ENCODE results near the gene TOMM40.

The TOMM40 gene

DNA sequence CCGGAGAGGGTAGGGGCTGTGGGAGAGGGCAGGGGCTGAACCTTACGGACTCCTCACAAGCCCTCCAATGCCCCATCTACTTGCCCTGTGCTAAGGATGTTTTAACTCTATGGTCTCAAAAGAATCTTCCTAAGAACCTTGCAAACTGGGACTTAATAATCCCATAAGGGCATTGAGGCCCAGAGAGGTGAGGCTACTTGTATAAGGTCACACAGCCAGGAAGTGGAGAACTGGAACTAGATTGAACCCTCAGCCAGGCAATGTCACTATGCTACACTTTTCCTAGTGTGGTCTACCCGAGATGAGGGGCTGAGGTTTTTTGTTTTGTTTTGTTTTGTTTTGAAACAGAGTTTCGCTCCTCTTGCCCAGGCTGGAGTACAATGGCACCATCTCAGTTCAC lies 40.5 kb downstream of the TOMM40 start:
- DNase-seq: no peak

GRCh38 chr19:44939668-44940067 lies 48.6 kb downstream of the TOMM40 start:
- DNase-seq: no peak

- no peak for DNase-seq
Measured at GRCh38 chr19:44942067-44942571, 51.1 kb downstream of the TOMM40 start, which contains the start of gene APOC4. Gene APOC4 (plus strand): TSS chr19:44942237. CDS start chr19:44942278, 41 bp downstream.

DNA sequence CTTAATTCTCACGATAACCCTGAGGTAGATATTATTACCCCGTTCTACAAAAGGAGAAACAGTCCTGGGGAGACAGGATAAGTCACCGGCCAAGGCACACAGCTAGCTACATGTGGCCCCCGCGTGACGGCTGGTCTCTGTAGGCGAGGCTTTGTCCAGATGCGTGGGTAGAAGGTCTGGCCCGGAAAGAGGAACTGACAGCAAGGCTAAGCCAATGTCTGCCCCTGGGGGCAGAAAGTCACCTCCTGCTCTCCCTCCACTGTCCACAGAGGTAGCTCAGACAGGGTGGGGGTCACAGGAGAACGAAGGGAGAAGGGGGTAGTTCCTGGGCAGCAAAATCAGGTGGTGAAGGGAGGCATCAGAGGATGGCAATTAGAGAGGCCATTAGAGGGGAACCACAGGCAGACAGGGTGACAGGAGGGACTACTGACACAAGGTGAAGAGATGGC lies 52.8 kb downstream of the TOMM40 start:
- no peak for DNase-seq

GRCh38 chr19:44947041-44947581 lies 56.1 kb downstream of the TOMM40 start:
- DNase-seq: no peak

GRCh38 chr19:44948237-44948636 lies 57.2 kb downstream of the TOMM40 start:
- no peak for DNase-seq

GRCh38 chr19:44948763-44949374 lies 57.8 kb downstream of the TOMM40 start:
- DNase-seq: no peak

GRCh38 chr19:44949550-44949949 lies 58.5 kb downstream of the TOMM40 start:
- no peak for DNase-seq

DNA sequence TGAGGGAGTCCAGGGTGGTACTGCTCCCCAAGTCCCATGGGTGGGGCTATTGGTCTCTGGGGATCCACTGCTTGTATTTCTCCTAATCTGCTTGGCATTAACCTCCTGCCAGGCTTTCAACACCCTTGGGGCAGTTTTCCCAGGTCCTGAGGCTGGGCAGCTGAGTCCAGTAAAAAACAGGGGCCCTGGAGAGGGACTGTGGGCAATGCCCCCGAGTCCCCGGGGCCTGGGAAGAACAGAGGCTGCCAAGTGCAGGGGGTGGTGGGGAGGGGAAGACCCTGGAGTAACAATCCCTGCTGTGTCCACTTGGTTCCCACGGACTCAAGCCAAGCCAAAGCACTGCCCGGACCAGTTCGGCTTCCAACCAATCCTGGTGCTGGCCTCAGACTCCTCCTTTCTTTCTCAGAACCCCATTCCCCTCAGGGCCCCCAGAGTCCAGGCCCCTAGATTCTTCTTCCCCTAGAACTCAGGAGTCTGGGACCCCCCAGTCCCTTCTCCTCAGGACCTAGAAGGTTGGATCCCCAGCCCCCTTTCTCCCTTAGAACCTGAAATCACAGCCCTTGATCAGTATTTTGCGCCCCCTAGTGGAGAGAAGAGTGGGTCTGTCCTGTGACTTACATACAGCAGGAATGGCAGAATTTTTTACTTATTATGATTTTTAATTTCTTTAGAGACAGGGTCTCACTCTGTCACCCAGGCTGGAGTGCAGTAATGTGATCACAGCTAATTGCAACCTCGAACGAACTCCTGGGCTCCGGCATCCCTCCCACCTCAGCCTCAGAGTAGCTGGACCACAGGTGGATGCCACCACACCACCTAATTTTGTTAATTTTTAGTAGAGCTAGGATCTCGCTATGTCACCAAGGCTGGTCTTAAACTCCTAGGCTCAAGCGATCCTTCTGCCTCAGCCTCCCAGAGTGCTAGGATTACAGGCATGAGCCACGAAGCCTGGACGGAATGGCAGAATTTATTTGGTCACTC lies 60.4 kb downstream of the TOMM40 start:
- peak; percentile 62 for DNase-seq

Measured in 8988T (cell line).